CD4-positive, alpha-beta T cell (primary cell): ENCODE measurements around the gene SYCP3. TPM values are rescaled to one million over a fixed set of nuclear protein-coding genes. Genes with fewer than 3 reads are reported as not detected.

Experiments
- ATAC-seq: fragments of 200-7000 bp; cut with Tn5 transposase; one replicate; pipeline ENCODE4 v1.10.0; 2022; ENCODE audit warnings: mild to moderate bottlenecking; ENCODE audit not compliant: poor library complexity
- CTCF ChIA-PET: fragments of 350-600 bp; sonication (Branson Sonifier 250); formaldehyde crosslinking; loops from one replicate; lab custom pipeline; 2021; ENCODE audit warnings: antibody characterized with exemption, inconsistent platforms; lab: Charles Lee
- POLR2A ChIA-PET: fragments of 350-600 bp; sonication (Branson Sonifier 250); formaldehyde crosslinking; loops from one replicate; lab custom pipeline; 2021; ENCODE audit warnings: antibody characterized with exemption, inconsistent platforms; lab: Charles Lee
- DNase-seq, 14 experiments: peaks; one replicate each; pipeline ENCODE4 v3.0.0-alpha.2; 2013 to 2020; ENCODE audit warnings: mixed read lengths in 2 of 14
- H3K27ac ChIP-seq, 2 donors: one replicate each; pipeline versions ENCODE4 v1.5.1 to v1.7.0; 2013; ENCODE audit warnings: low read length in 2 of 2, low read depth in 1 of 2, mild to moderate bottlenecking in 1 of 2
- H3K27me3 ChIP-seq, 2 experiments: 1 replicate in 1 of 2; 2 replicates in 1 of 2; pipeline versions ENCODE4 v1.6.1 to v1.7.0; 2013; ENCODE audit warnings: low read length in 2 of 2, control low read depth in 1 of 2, mild to moderate bottlenecking in 1 of 2, moderate library complexity in 1 of 2; ENCODE audit not compliant: insufficient read depth in 2 of 2, control insufficient read depth in 1 of 2
- H3K36me3 ChIP-seq: one replicate; pipeline ENCODE4 v1.6.1; 2013; ENCODE audit warnings: low read length, control low read depth; ENCODE audit not compliant: insufficient read depth
- H3K4me1 ChIP-seq: one replicate; pipeline ENCODE4 v1.6.1; 2013; ENCODE audit warnings: low read length, control low read depth; ENCODE audit not compliant: insufficient read depth
- H3K4me3 ChIP-seq: one replicate; pipeline ENCODE4 v1.5.1; 2013; ENCODE audit warnings: mild to moderate bottlenecking, low read length, moderate library complexity
- H3K9me3 ChIP-seq, 2 experiments: 1 replicate in 1 of 2; 2 replicates in 1 of 2; pipeline versions ENCODE4 v1.6.1 to v1.7.0; 2013; ENCODE audit warnings: low read length in 2 of 2, mild to moderate bottlenecking in 2 of 2, control low read depth in 1 of 2, moderate library complexity in 1 of 2; ENCODE audit not compliant: control insufficient read depth in 1 of 2, insufficient read depth in 1 of 2
- H3K27ac Mint-ChIP-seq: one replicate; pipeline ENCODE4 v1.8.0; 2020; ENCODE audit warnings: mixed read lengths
- H3K27me3 Mint-ChIP-seq: one replicate; pipeline ENCODE4 v1.8.0; 2021; ENCODE audit warnings: mixed read lengths
- H3K36me3 Mint-ChIP-seq: one replicate; pipeline ENCODE4 v1.8.0; 2021; ENCODE audit warnings: low read depth, mixed read lengths
- H3K4me1 Mint-ChIP-seq: one replicate; pipeline ENCODE4 v1.8.0; 2021; ENCODE audit warnings: low read depth, mixed read lengths
- H3K4me3 Mint-ChIP-seq: one replicate; pipeline ENCODE4 v1.8.0; 2020; ENCODE audit warnings: mild to moderate bottlenecking, mixed read lengths
- H3K9me3 Mint-ChIP-seq: one replicate; pipeline ENCODE4 v1.8.0; 2020; ENCODE audit warnings: mixed read lengths
- intact Hi-C, 2 experiments: fragments of 100-400 bp; cut with DNase I in 1 of 2; cut with micrococcal nuclease in 1 of 2; formaldehyde crosslinking; loops; one replicate each; pipeline versions ENCODE4 v1.15.1 to v1.9.0; 2023 to 2025; cut with DNase I, micrococcal nuclease
- total RNA-seq, 174 experiments: library from RNA in 2 of 174; stranded (reverse) in 2 of 174; gene quantifications; one replicate each; pipeline ENCODE4 v1.2.3 and lab custom pipeline; 2021 to 2026
- TF ChIP-seq, protein P1 (sequence below): fragments of 200-600 bp; IDR thresholded peaks from one replicate; pipeline ENCODE4 v1.8.0; 2022; ENCODE audit warnings: antibody characterized with exemption, mild to moderate bottlenecking

Gene SYCP3
- total RNA-seq, 2 experiments from 2014 or later, result 0.22 to 0.34 TPM

- H3K4me3 ChIP-seq, result no peak overlapping the region
- H3K27ac ChIP-seq, result no peak overlapping the region
- TF ChIP-seq, protein P1, sequence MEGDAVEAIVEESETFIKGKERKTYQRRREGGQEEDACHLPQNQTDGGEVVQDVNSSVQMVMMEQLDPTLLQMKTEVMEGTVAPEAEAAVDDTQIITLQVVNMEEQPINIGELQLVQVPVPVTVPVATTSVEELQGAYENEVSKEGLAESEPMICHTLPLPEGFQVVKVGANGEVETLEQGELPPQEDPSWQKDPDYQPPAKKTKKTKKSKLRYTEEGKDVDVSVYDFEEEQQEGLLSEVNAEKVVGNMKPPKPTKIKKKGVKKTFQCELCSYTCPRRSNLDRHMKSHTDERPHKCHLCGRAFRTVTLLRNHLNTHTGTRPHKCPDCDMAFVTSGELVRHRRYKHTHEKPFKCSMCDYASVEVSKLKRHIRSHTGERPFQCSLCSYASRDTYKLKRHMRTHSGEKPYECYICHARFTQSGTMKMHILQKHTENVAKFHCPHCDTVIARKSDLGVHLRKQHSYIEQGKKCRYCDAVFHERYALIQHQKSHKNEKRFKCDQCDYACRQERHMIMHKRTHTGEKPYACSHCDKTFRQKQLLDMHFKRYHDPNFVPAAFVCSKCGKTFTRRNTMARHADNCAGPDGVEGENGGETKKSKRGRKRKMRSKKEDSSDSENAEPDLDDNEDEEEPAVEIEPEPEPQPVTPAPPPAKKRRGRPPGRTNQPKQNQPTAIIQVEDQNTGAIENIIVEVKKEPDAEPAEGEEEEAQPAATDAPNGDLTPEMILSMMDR, result no peak
- intact Hi-C loops, result loop anchor here in 1 of 2 experiments (10.0 kb wide), 2 partner anchors 286 to 336 kb away; partner anchors contain the start of gene WASHC3
- Mint-ChIP-seq H3K9me3 (no peaks in the 10 kb centered on the region), H3K36me3 (peaks cover 72% of the 10 kb centered on the region), H3K27me3 (no peaks in the 10 kb centered on the region), H3K27ac (no peak overlapping the region), H3K4me3 (no peak overlapping the region), H3K4me1 (no peaks in the 10 kb centered on the region)
- ATAC-seq (no peak), DNase-seq (no peak)
- peaks cover 20% of the 10 kb centered on the region for H3K36me3 ChIP-seq
- no peaks in the 10 kb centered on the region for H3K27me3 ChIP-seq
- POLR2A ChIA-PET, result interaction anchor here (1.5 to 1.7 kb wide), 2 partner anchors 49 to 61 kb away, joined by 3 to 5 read pairs; no protein-coding TSS in a partner anchor
- CTCF ChIA-PET, result interaction anchor here (1.2 to 2.6 kb wide), 3 partner anchors 45 to 60 kb away, joined by 3 to 14 read pairs (median 6); no protein-coding TSS in a partner anchor
- H3K4me1 ChIP-seq, result no peaks in the 10 kb centered on the region
- H3K9me3 ChIP-seq, result no peaks in the 10 kb centered on the region
Measured at GRCh38 chr12:101779200-101779599, 39.9 kb upstream of the SYCP3 start.

DNA sequence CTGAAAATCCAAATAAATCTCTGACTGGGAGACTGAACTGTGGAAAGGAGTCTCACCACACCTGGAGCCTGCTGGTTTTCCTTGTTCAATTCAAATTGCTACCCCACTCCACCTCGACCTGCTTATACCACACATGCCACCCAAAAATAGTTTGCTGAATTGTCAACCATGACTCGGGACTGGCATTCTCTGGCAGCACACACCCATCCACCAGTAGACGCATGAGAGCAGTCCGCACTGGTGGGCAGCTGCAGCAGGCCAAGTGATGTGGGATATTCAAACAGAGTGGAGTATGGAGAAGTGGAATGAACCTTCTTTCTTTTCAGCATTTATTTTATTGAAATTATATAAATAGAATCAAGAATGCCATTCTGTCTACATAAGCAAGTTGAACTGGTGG, 38.7 kb upstream of the SYCP3 start:
- ChIA-PET CTCF (interaction anchor here (1.0 to 2.6 kb wide), 3 partner anchors 46 to 62 kb away, joined by 3 to 6 read pairs (median 3); no protein-coding TSS in a partner anchor), POLR2A (no interaction called here)
- Histone ChIP-seq H3K4me3 (no peak overlapping the region), H3K36me3 (peaks cover 19% of the 10 kb centered on the region), H3K9me3 (no peaks in the 10 kb centered on the region), H3K4me1 (no peaks in the 10 kb centered on the region), H3K27me3 (no peaks in the 10 kb centered on the region), H3K27ac (no peak overlapping the region)
- intact Hi-C loops, result loop anchor here in 1 of 2 experiments (10.0 kb wide), 2 partner anchors 287 to 337 kb away; partner anchors contain the start of gene WASHC3
- ATAC-seq (no peak), DNase-seq (no peak)
- TF ChIP-seq, protein P1, result no peak
- no peak overlapping the region for H3K4me3 Mint-ChIP-seq
- H3K36me3 Mint-ChIP-seq, result peaks cover 66% of the 10 kb centered on the region
- no peaks in the 10 kb centered on the region for H3K9me3 Mint-ChIP-seq
- peak overlapping the region; percentile 25 for H3K27ac Mint-ChIP-seq
- no peaks in the 10 kb centered on the region for H3K27me3 Mint-ChIP-seq
- peaks cover 5% of the 10 kb centered on the region for H3K4me1 Mint-ChIP-seq

DNA sequence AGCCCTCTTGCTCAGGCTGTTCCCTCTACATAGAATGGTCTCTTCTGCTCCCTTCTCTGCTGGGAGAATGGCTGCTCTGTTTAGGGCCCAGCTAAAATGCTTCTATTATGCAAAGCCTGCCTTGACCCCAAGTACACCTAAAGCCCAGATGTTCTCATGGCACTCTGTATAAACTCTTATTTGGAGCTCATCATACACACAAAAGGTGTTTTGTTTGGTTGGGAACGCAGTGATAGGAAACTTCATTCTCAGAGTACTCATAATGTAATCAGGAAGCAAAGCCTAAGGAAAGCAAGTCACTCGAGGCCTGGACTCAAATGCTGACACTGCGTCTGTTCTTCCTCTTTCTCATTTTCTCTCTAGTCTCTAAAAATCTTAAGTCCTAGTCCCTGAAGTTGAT, 38.2 kb upstream of the SYCP3 start:
- Mint-ChIP-seq H3K4me3 (no peak overlapping the region), H3K27me3 (no peaks in the 10 kb centered on the region), H3K4me1 (peaks cover 5% of the 10 kb centered on the region), H3K27ac (peak overlapping the region; percentile 25), H3K9me3 (no peaks in the 10 kb centered on the region), H3K36me3 (peaks cover 61% of the 10 kb centered on the region)
- Histone ChIP-seq H3K36me3 (peaks cover 19% of the 10 kb centered on the region), H3K27me3 (no peaks in the 10 kb centered on the region), H3K4me1 (no peaks in the 10 kb centered on the region), H3K9me3 (no peaks in the 10 kb centered on the region), H3K4me3 (no peak overlapping the region), H3K27ac (no peak overlapping the region)
- DNase-seq (no peak), ATAC-seq (no peak)
- POLR2A ChIA-PET, result interaction anchor here (2.2 kb wide), 1 partner anchor 53 kb away, joined by 9 read pairs; the partner anchor contains the start of gene GNPTAB
- intact Hi-C loops, result loop anchor here in 1 of 2 experiments (10.0 kb wide), 2 partner anchors 287 to 337 kb away; partner anchors contain the start of gene WASHC3
- TF ChIP-seq, protein P1, result no peak
- CTCF ChIA-PET, result interaction anchor here (1.0 to 2.7 kb wide), 4 partner anchors 50 to 62 kb away, joined by 3 to 9 read pairs (median 4); partner anchors contain the start of gene GNPTAB
